H9 (cell line): ENCODE results near the gene MERTK. TPM values are rescaled to one million over a fixed set of nuclear protein-coding genes. Genes with fewer than 3 reads are reported as not detected.

Experiments
- DNase-seq: peaks from one replicate; pipeline ENCODE4 v3.0.0-alpha.2; 2017
- H2AFZ ChIP-seq: one replicate; pipeline ENCODE4 v1.6.1; 2013; ENCODE audit warnings: mild to moderate bottlenecking, low read length, control low read depth, moderate library complexity
- H2AK5ac ChIP-seq: 2 replicates; pipeline ENCODE4 v1.6.1; 2013; ENCODE audit warnings: low read length, control low read depth, mixed read lengths; ENCODE audit not compliant: insufficient read length
- H2BK120ac ChIP-seq: one replicate; pipeline ENCODE4 v1.6.1; 2013; ENCODE audit warnings: low read depth, mild to moderate bottlenecking, low read length, control low read depth, inconsistent platforms; ENCODE audit not compliant: poor library complexity, severe bottlenecking
- H2BK12ac ChIP-seq: 2 replicates; pipeline ENCODE4 v1.6.1; 2013; ENCODE audit warnings: low read length, control low read depth, mixed read lengths, low read depth; ENCODE audit not compliant: insufficient read length
- H2BK15ac ChIP-seq: 2 replicates; pipeline ENCODE4 v1.6.1; 2013; ENCODE audit warnings: low read depth, low read length, control low read depth
- H2BK20ac ChIP-seq: one replicate; pipeline ENCODE4 v1.6.1; 2013; ENCODE audit warnings: low read depth, mild to moderate bottlenecking, low read length, control low read depth, inconsistent platforms; ENCODE audit not compliant: poor library complexity, severe bottlenecking
- H2BK5ac ChIP-seq: 2 replicates; pipeline ENCODE4 v1.6.1; 2013; ENCODE audit warnings: low read length, control low read depth, mixed read lengths; ENCODE audit not compliant: insufficient read length
- H3K14ac ChIP-seq: 2 replicates; pipeline ENCODE4 v1.6.1; 2013; ENCODE audit warnings: low read length, control low read depth; ENCODE audit not compliant: insufficient read depth
- H3K18ac ChIP-seq: 2 replicates; pipeline ENCODE4 v1.6.1; 2013; ENCODE audit warnings: low read depth, mild to moderate bottlenecking, mixed read lengths, low read length, control low read depth; ENCODE audit not compliant: insufficient read length
- H3K23ac ChIP-seq: 2 replicates; pipeline ENCODE4 v1.6.1; 2013; ENCODE audit warnings: low read length, control low read depth, mixed read lengths, low read depth; ENCODE audit not compliant: insufficient read length
- H3K23me2 ChIP-seq: 2 replicates; pipeline ENCODE4 v1.6.1; 2013; ENCODE audit warnings: low read depth, mild to moderate bottlenecking, mixed read lengths, low read length, control low read depth; ENCODE audit not compliant: insufficient read length, poor library complexity, severe bottlenecking
- H3K27ac ChIP-seq: 2 replicates; pipeline ENCODE4 v1.5.1; 2013; ENCODE audit warnings: low read length, control low read depth, mixed read lengths, low read depth; ENCODE audit not compliant: insufficient read length
- H3K27me3 ChIP-seq: 2 replicates; pipeline ENCODE4 v1.6.1; 2013; ENCODE audit warnings: low read length, control low read depth, inconsistent platforms; ENCODE audit not compliant: insufficient read depth
- H3K4ac ChIP-seq: 2 replicates; pipeline ENCODE4 v1.6.1; 2013; ENCODE audit warnings: low read depth, mild to moderate bottlenecking, control low read depth, inconsistent platforms, low read length, moderate library complexity
- H3K4me1 ChIP-seq: 2 replicates; pipeline ENCODE4 v1.6.1; 2013; ENCODE audit warnings: low read length, control low read depth, inconsistent platforms; ENCODE audit not compliant: insufficient read depth
- H3K4me2 ChIP-seq: 2 replicates; pipeline ENCODE4 v1.6.1; 2013; ENCODE audit warnings: low read length, control low read depth, mixed read lengths; ENCODE audit not compliant: insufficient read length, insufficient read depth
- H3K56ac ChIP-seq: 2 replicates; pipeline ENCODE4 v1.6.1; 2013; ENCODE audit warnings: low read depth, mild to moderate bottlenecking, mixed read lengths, low read length, control low read depth; ENCODE audit not compliant: insufficient read length
- H3K79me1 ChIP-seq: 2 replicates; pipeline ENCODE4 v1.6.1; 2013; ENCODE audit warnings: low read depth, mild to moderate bottlenecking, moderate library complexity, low read length, control low read depth, inconsistent platforms; ENCODE audit not compliant: insufficient read depth, poor library complexity, severe bottlenecking
- H3K79me2 ChIP-seq: 2 replicates; pipeline ENCODE4 v1.6.1; 2013; ENCODE audit warnings: low read length, control low read depth, inconsistent platforms; ENCODE audit not compliant: insufficient read depth
- H3K9ac ChIP-seq: 2 replicates; pipeline ENCODE4 v1.6.1; 2013; ENCODE audit warnings: low read length, control low read depth, mixed read lengths; ENCODE audit not compliant: insufficient read length; ENCODE audit errors: extremely low read depth
- H3K9me3 ChIP-seq: one replicate; pipeline ENCODE4 v1.6.1; 2013; ENCODE audit warnings: low read depth, low read length, inconsistent platforms; ENCODE audit not compliant: control insufficient read depth
- H3T11ph ChIP-seq: one replicate; pipeline ENCODE4 v1.6.1; 2013; ENCODE audit warnings: mild to moderate bottlenecking, low read length, control low read depth, inconsistent platforms
- H4K20me1 ChIP-seq: one replicate; pipeline ENCODE4 v1.6.1; 2013; ENCODE audit not compliant: control insufficient read depth, insufficient read length, insufficient read depth
- H4K5ac ChIP-seq: 2 replicates; pipeline ENCODE4 v1.6.1; 2013; ENCODE audit warnings: low read depth, mild to moderate bottlenecking, mixed read lengths, low read length, control low read depth; ENCODE audit not compliant: insufficient read length
- H4K8ac ChIP-seq: replicated peaks from 2 replicates; pipeline ENCODE4 v1.6.1; 2013; ENCODE audit warnings: low read length, control low read depth, mixed read lengths, low read depth; ENCODE audit not compliant: insufficient read length
- H4K91ac ChIP-seq: 2 replicates; pipeline ENCODE4 v1.6.1; 2013; ENCODE audit warnings: low read depth, mild to moderate bottlenecking, moderate library complexity, mixed read lengths, low read length, control low read depth; ENCODE audit not compliant: insufficient read length
- H3K27ac Mint-ChIP-seq, 3 experiments: 2 replicates in 2 of 3; 3 replicates in 1 of 3; pipeline ENCODE4 v1.8.0; 2020 to 2021; ENCODE audit warnings: mixed read lengths in 3 of 3, mild to moderate bottlenecking in 1 of 3, moderate library complexity in 1 of 3
- H3K27me3 Mint-ChIP-seq: 2 replicates; pipeline ENCODE4 v1.8.0; 2021; ENCODE audit warnings: low read depth, mild to moderate bottlenecking, moderate library complexity, mixed read lengths
- H3K36me3 Mint-ChIP-seq, 3 experiments: 2 replicates in 2 of 3; 3 replicates in 1 of 3; pipeline ENCODE4 v1.8.0; 2020 to 2021; ENCODE audit warnings: low read depth in 3 of 3, mixed read lengths in 3 of 3; ENCODE audit not compliant: insufficient read depth in 1 of 3
- H3K4me1 Mint-ChIP-seq, 2 experiments: 2 replicates each; pipeline ENCODE4 v1.8.0; 2020; ENCODE audit warnings: mixed read lengths in 2 of 2
- H3K4me3 Mint-ChIP-seq, 2 experiments: 2 replicates in 1 of 2; 3 replicates in 1 of 2; pipeline ENCODE4 v1.8.0; 2020 to 2021; ENCODE audit warnings: mild to moderate bottlenecking in 2 of 2, mixed read lengths in 2 of 2, moderate library complexity in 1 of 2
- H3K9me3 Mint-ChIP-seq, 2 experiments: 2 replicates in 1 of 2; 3 replicates in 1 of 2; pipeline ENCODE4 v1.8.0; 2020; ENCODE audit warnings: mild to moderate bottlenecking in 2 of 2, mixed read lengths in 2 of 2, moderate library complexity in 1 of 2
- WGBS: extraction: QIAGEN DNeasy Blood & Tissue Kit; methylation state at CpG from one replicate; pipeline ENCODE4 v1.1.7; 2013; ENCODE audit warnings: missing lambda C conversion rate, low lambda C conversion rate, mixed read lengths; ENCODE audit not compliant: insufficient read length; ENCODE audit errors: extremely low coverage; 5-methylcytosine and 5-hydroxymethylcytosine counted together
- total RNA-seq: library from RNA; stranded (reverse); gene quantifications from 2 replicates; pipeline ENCODE4 v1.2.1, GENCODE V29; 2021
- TF ChIP-seq, protein P1 (sequence below): fragments of 200-600 bp; sonication (generic); conservative IDR thresholded peaks from 3 replicates; pipeline ENCODE4 v1.8.0; 2021; ENCODE audit warnings: antibody characterized with exemption, mild to moderate bottlenecking

MERTK gene
- total RNA-seq, 1 experiment from 2014 or later, result 4.8 TPM

DNA sequence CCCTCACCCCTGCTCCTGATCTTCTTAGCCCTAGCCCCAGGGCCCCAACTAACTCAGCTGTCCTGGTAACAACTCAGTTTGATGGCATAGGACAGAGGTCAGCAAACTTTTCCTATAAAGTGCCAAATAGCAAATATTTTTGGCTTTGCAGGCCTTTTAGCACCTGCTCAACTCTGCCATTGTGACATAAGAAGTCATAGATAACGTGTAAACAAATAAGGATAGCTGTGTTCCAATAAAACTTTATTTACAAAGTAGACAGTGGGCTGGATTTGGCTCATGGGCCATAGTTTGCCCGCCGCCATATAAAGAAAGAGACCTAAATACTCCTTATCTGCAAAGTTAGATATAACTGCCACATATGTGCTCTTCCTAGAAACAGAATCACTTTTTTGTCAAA lies 129.4 kb downstream of the MERTK start:
- H3T11ph ChIP-seq, result no peak overlapping the region
- H2BK12ac ChIP-seq, result no peak overlapping the region
- H3K4me2 ChIP-seq, result no peak overlapping the region
- H2BK5ac ChIP-seq, result no peak overlapping the region
- WGBS, result no CpG with 5 or more reads among the region's 3 CpGs
- no peak overlapping the region for H4K8ac ChIP-seq
- H4K91ac ChIP-seq, result no peak overlapping the region
- no peak overlapping the region for H3K56ac ChIP-seq
- H3K23ac ChIP-seq, result no peak overlapping the region
- H3K9me3 ChIP-seq, result no peaks in the 10 kb centered on the region
- H3K4me3 Mint-ChIP-seq, result no peak overlapping the region
- H3K27me3 ChIP-seq, result no peaks in the 10 kb centered on the region
- no peak for DNase-seq
- no peaks in the 10 kb centered on the region for H3K4me1 ChIP-seq
- no peak overlapping the region for H3K18ac ChIP-seq
- no peaks in the 10 kb centered on the region for H4K20me1 ChIP-seq
- no peak overlapping the region for H3K27ac Mint-ChIP-seq
- no peak overlapping the region for H2AK5ac ChIP-seq
- TF ChIP-seq, protein P1, sequence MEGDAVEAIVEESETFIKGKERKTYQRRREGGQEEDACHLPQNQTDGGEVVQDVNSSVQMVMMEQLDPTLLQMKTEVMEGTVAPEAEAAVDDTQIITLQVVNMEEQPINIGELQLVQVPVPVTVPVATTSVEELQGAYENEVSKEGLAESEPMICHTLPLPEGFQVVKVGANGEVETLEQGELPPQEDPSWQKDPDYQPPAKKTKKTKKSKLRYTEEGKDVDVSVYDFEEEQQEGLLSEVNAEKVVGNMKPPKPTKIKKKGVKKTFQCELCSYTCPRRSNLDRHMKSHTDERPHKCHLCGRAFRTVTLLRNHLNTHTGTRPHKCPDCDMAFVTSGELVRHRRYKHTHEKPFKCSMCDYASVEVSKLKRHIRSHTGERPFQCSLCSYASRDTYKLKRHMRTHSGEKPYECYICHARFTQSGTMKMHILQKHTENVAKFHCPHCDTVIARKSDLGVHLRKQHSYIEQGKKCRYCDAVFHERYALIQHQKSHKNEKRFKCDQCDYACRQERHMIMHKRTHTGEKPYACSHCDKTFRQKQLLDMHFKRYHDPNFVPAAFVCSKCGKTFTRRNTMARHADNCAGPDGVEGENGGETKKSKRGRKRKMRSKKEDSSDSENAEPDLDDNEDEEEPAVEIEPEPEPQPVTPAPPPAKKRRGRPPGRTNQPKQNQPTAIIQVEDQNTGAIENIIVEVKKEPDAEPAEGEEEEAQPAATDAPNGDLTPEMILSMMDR, result no peak
- H3K4me1 Mint-ChIP-seq, result peaks cover 20 to 23% of the 10 kb centered on the region in 2 experiments
- no peak overlapping the region for H2AFZ ChIP-seq
- H3K4ac ChIP-seq, result no peak overlapping the region
- H3K14ac ChIP-seq, result no peak overlapping the region
- H3K9me3 Mint-ChIP-seq, result no peaks in the 10 kb centered on the region
- H3K27me3 Mint-ChIP-seq, result no peaks in the 10 kb centered on the region
- no peak overlapping the region for H2BK20ac ChIP-seq
- H4K5ac ChIP-seq, result no peak overlapping the region
- H2BK120ac ChIP-seq, result no peak overlapping the region
- H3K79me1 ChIP-seq, result no peaks in the 10 kb centered on the region
- H2BK15ac ChIP-seq, result no peak overlapping the region
- H3K9ac ChIP-seq, result no peak overlapping the region
- H3K36me3 Mint-ChIP-seq, result peaks cover under 1 to 4% (median 2%) of the 10 kb centered on the region in 3 experiments; a peak in 4 of 7 replicates
- H3K79me2 ChIP-seq, result no peaks in the 10 kb centered on the region
- H3K27ac ChIP-seq, result no peak overlapping the region
- no peaks in the 10 kb centered on the region for H3K23me2 ChIP-seq
